Measurements from ENCODE around the gene TELO2.
"Not testable (repeated sequence)": the region's sequence is repeated elsewhere in the genome, so short reads cannot be mapped to it uniquely, and the experiment has no call there.

The TELO2 gene

DNA sequence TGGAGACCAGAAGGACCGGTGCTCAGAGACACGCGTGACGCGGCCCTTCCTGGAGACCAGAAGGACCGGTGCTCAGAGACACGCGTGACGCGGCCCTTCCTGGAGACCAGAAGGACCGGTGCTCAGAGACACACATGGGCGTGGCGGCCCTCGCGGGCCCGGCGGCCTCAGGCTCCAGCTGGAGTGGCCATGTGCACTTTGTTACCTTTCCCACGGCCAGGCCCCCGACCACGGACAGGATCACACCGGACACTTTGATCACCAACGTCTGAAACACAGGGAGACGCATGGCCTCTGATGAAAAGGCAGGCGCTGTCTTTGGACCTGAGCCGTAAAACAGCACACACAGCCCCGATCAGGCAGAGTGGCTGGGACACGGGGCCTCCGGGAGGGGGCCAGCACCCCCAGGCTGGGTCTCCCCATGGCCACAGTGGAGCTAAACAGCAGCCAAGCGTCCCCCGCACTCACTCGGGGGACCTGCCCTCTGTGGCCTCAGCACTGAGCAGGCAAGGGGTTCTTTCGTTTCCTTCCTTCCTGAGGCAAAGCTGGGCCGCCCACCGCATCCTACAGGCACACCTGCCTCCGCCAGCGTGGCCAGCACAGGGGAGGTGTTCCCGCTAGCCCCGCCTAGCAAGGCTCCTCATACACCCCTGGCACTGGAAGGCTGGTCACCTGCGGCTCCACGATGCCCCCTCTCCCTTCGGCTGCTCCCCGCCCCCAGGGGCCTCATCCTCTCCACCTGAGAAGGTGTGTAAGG lies 35.5 kb upstream of the TELO2 start:
- DNase-seq (ENCODE audit: low read depth): no peak

DNA sequence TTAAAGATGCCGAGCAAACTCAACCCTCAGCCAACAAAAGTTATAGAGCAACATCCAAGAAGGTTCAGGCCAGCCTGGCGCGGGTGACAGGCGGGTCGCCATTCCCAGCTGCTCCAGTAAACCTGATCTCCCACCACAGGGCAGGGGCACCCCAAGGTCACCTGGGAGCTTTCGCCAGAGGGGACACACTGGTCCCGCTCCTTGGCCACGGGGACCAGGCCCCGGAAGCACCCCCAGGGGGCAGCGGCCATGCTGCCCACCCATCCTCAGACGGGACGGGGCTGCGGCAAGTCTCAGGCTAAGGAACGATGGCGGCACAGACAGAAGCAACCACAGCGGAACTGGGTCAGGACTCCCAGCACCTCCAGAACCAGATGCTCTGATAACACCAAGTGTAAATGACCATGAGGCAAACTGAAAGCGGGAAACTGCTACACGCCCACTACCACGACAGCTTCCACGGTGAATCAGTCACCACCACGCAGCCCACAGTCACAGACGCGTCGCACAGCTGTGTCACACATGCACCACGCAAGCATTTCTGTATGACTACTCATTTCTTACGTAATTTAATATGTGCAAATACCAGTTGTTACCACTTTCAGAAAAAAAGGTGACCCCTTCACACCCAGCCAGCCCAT lies 34.7 kb upstream of the TELO2 start:
- no peak for DNase-seq (ENCODE audit: low read depth)

DNA sequence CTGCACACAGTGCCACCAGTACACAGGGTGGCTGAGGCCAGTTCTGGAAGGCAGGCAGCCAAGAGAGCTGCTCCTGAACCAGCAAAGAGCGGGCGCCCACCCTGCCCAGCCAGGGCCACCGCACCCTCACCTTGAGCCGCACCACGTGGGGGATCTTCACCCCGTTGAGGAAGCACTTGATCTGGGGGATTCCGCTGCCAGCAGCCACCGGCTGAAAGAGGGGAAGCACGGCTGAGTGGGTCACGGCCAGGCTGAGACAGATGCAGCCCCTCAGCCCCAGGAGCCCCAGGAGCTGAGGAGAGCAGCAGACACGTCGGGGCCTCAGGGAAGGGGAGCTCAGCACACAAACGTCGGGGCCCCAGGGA lies 34.2 kb upstream of the TELO2 start:
- DNase-seq (ENCODE audit: low read depth): no peak

DNA sequence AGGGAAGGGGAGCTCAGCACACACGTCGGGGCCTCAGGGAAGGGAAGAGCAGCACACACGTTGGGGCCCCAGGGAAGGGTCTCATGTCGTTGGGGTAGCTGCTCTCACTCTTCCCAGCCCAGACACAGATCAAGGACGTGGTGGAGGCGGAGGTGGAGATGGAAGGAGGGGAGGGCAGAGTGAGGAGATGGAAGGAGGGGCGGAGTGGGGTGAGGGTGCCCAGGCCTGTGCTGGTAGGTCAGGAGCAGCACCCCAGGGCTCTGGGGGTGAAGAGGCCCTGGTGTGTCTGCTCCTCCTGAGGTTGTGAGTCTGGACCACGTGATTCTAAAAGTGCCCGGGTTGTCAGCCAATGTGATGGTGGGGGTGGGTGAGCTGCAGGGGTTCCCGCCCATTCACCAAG lies 33.2 kb upstream of the TELO2 start:
- DNase-seq (ENCODE audit: low read depth): no peak

DNA sequence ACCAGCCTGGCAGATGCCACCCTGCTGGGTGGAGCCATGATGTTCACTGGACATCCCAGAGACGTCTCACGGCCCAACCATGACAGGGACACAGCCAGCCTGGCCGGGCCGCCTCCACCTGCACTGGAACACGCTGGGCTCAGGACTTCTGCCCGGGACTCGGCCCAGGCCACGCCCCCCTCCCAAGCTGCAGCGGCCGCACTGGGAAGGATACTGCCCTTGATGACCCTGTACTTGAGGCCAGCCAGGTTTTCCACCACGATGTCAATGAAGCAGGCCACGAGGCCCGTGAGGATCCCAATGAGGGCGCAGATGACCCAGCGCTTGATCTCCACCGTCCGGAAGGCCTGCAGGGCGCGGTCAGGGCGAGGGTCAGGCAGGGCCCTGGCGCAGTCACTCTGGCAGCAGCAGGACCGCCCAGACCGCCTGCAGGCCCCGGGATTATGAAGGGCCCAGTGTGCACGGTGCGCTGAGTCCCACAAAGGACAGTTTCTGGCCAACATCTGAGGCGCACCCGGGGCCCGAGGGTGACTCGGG lies 32.5 kb upstream of the TELO2 start:
- DNase-seq (ENCODE audit: low read depth): no peak

DNA sequence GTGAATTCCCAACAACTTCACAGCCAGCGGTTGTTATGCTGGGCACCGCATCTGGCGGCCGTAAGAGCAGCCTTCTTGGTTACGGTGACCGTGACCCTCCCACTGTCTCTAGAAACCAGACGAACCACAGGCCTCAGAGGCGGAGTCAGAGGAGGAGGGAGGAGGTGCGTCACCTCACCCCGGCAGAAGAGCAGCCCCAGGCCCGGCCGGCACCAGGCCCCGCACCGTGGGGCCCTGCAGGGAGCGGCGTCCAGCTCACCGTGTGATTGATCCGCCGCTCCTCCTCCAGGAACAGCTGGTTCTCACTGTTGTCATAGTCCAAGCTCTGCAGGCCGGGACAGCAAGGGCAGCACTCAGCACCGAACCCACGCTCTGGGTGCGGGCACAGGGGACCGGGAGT lies 32.0 kb upstream of the TELO2 start:
- DNase-seq (ENCODE audit: low read depth): no peak

DNA sequence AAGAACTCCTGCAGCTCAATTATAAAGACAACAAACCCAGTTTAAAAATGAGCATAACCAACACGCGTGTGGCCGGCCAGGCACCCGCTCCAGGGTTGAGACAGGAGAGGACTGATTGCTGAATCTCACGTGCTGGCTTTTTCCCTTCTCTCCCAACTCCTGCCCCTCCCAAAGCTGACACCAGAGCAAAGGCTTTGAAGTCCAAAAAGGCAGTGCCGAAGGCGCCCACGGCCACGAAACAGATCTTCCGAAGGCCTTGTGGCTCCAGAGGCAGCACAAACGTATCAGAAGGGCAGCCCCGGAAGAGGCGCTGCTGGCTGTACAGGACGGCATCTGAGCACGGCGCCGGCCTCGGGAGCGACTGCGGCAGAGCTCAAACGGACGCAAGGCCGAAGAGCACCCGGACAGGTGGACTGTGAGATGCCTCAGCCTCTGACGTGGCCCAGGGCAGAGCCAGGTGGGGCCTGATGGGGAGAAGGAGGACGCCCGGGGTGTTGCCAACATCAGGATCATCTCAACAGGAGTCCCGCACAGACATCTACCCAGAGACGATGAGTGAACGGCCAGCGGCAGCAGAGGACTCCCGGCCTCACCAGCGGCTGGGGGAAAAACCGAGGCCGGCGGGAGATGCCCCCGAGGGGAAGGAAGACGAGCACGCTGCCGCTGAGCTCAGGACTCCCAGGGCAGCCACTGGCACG lies 28.8 kb upstream of the TELO2 start:
- DNase-seq (ENCODE audit: low read depth): no peak

DNA sequence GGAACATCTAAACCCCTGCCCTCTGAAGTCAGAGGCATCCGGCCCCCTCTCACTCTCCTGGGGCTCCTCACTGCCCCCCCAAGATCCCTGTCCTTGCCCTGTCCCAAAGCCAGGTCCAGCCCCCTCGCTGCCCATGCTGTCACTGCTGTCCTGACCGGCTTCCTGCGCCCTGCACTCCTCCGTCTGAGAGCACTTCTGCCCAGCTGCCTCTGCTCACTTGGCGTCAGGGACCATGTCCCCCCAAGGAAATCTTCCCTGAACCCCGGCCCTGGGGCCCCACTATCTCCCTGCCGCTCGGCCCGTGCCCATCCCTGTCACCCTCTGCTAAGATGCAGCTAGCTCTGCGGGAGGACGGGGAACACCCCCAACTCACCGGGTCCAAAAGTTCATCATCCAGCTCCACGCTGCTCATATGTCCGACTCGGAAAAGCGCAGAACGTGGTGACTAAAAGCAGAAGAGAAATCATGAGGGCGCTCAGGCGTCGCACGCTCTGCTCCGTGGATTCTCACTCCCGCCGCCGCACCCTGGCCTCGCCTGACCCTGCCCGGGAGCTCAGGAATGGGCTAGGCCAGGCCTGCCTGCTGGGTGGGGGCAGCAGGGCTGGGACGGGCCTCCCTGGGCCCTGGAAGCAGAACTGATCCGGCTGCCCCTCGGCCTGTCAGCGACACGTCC lies 28.1 kb upstream of the TELO2 start:
- no peak for DNase-seq (ENCODE audit: low read depth)

DNA sequence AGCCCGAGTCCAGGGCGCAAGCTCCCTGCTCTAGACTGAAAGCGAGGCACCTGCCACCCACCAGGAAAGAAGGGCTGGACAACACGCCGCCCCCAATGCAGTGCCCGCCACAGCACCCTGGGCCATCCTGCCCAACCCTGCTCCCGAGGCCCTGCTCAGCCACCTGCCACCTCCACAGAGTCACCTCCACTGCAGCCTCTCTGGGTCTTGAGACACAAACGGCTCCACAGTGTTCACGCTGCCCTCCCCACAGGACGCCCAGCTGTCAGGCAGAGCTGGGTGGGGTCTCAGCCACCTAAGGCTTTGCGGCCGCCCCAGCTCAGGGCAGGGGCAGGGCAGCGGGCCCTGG lies 27.6 kb upstream of the TELO2 start:
- DNase-seq (ENCODE audit: low read depth): no peak

DNA sequence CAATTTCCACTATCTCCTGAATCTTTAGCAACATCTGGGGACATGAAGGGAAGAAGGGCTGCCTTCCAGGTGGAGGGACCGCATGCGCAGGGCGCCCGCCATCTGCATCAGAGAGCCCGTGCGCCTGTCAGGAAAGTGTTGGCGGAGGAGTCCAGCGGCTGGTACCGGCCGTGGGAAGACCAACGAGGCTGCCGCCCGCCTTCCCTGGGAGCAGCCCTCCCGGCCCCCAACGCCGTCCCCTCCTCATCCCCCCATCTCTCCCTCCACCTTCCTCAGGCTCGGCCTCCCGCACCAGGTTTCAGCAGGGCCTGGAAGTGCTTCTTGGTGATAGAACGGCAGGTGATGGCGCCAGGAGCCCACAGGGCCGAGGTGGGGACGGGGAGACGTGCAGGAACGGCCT lies 27.1 kb upstream of the TELO2 start:
- no peak for DNase-seq (ENCODE audit: low read depth)

DNA sequence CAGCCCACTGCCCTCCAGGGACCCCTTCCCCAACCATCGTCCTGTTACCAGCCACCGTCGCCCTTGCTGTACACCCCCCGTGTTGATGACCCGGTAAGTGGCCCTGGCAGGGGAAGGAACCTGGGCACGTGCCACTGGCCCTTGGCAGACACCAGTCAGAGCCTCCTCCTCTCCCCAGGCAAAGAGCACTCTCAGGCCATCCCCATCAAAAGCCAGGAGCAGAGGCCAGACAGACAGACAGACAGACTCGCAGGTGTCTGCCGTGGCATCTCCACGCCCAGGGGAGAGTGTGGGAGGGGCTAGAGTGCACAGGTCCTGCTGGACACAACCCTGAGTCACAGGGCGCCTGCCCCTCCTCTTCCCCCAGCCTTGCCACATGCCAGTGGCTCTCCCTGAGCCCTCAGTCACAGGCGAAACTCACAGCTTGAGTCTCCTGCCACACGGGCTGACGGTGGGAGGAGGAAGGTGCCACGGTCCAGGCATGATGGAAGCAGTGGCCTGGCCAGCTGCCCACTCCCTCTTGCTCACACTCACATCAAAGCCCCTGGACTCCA lies 26.1 kb upstream of the TELO2 start:
- DNase-seq (ENCODE audit: low read depth): no peak

DNA sequence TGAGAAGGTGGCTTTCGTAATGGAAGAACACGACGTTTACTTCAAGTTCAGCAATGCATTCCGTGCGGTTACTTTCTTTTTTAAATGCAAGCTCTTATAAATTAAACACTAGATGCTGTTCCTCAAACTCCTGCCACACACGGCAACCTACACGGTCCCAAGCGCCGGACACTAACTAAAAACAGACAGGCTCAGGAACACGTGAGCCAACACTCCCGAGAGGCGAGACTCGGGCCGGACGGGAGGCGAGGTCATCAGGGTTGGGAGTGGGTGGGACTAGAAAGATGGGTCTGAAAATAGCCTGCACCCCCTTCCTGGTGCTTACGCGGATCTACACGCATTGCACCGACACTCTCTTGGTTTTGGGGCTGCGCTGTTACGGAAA lies 24.7 kb upstream of the TELO2 start:
- DNase-seq (ENCODE audit: low read depth): no peak

DNA sequence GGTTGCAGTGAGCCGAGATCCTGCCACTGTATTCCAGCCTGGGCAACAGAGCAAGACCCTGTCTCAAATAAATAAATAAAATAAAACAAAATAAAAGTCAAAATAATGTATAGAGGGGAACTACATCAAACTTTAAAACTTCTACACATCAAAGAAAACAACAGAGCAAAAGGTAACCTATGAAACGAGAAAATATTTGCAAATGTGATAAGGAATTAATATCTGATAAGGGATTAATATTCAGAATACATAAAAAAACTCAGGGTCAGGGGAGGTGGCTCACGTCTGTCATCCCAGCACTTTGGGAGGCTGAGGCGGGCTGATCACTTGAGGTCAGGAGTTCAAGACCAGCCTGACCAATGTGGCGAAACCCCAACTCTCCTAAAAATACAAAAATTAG lies 24.0 kb upstream of the TELO2 start:
- not testable (repeated sequence) for DNase-seq (ENCODE audit: low read depth)

DNA sequence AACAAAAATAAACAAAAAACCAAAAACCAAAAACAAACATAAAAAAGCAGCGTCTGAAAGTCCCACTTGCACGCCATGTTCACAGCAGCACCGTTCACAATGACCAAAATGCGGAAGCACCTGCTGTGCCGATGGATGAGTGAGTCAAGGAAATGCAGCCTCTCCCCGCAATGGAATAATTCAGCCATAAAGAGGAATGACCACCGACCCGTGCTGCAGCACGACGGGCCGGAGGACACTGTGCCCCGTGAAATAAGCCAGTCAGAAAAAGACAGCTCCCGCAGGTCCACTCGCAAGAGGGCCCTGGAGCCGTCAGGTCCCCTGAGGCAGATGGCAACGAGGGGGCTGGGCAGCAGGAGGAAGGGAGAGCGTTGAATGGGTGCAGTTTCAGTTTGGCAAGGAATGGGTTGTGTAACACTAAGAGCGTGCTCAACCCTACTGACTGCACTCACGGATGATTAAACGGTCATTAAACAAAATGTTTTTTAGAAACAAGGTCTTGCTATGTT lies 23.4 kb upstream of the TELO2 start:
- DNase-seq (ENCODE audit: low read depth): no peak

DNA sequence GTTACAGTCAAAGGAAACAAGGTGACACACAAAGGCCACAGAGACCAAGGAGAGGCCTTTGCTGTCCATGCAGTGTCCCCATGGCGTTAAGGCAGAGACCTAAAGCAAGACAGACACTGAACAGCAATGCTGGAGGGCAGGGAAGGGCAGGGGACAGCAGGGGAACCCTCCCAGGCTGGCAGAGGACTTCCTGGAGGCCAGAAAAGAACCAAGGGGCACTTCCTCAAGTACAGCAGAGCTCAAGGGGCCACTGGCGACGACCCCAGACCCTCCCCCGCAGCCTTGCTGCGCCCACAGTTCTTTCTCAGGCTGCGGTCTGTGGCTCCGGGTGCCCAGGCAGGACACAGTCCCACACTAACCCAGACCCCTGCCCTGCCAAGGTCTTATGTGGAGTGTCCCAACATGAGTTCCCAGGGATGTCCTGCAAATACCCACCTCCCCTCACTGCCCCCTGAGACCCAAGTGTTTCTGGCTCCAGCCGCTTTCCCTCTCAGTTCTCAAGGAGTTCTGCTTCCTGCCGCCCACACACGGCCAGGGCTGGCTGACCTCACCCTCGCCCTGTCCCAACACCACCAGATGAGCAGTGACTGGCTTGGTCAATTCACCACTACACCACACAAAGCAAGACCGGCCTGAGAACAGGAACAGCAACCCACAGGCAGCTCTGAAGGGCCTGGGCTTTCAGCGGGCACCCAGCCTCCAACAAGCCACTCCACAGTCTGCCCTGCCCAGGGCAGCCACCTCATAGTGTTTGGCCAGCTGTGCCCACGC lies 22.5 kb upstream of the TELO2 start:
- no peak for DNase-seq (ENCODE audit: low read depth)

DNA sequence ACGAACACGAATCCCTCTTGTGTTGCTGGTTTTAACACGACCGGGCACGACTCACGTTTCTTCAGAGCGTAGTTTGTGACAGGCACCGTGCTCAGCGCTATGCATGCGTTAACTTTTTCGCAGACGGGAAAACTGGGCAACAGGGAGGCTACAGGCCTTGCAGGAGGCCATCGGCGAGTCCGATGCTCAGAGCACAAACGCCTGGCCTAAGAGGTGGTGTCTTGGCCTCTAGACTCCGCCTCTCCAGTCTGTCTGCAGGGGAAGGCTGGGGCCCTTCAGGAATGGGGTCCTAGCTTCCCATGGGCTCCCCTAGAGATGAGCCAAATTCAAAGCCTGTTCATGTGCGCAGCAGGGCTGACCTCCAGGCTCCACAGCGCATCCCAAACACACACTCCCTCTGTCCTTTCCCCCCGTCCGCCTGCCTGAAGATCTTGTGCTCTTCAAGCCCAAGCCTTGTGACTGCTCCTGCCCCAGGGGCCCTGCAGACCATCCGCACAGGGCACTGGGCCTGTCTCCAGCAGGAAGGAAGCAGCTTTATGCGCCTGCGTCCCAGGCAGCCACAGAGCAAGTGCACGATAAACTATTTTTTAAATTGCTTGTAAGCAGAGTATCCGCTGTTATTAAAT lies 21.5 kb upstream of the TELO2 start:
- DNase-seq (ENCODE audit: low read depth): no peak

DNA sequence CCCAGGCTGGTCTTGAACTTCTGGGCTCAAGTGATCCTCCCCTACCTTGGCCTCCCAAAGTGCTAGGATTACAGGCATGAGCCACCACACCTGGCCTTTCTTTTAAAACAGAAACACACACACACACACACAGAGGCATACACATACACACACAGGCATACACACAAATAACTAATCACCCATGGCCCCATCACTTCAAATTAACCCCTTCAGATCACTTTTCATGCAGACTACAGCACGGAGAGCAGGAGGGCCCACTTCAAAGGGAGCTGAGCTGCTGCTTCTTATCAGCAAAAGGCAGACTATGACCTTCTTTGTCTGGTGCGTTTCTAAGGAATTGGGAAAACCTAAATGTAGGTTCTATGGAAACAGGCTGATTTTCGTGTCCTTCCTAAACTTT lies 20.2 kb upstream of the TELO2 start:
- no peak for DNase-seq (ENCODE audit: low read depth)

DNA sequence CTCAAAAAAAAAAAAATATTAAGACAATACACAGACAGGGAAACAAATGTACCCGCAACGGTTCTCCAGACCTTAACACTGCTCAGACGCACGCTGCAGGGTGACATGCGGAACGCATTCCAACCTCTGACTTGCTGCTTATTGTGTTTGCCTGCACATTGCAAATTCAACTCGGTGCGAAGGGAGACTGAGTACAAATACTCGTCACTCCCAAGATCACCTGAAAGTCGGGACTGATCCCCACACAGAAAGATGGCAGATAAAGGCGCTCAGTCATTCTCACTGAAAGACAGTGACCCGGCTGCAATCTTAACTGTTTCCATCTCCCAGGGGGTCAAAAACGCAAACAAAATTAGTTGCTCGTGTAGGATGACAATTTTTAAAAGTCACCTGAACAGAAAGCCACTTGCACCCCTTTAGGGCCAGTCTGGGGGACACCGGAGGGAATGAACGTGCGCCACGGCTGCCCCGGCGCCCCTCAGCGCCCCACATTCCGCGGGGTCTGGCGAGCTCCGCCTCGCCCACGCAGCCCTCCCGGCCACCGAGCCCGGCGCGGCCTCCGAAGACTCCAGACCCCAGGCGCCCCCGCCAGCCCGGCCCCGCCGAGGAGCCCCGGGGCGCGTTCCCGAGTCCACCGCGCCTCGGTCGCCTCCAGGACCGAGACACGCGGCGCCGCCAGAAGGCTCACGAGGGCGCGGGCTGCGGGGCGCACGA lies 18.9 kb upstream of the TELO2 start:
- DNase-seq (ENCODE audit: low read depth): no peak

DNA sequence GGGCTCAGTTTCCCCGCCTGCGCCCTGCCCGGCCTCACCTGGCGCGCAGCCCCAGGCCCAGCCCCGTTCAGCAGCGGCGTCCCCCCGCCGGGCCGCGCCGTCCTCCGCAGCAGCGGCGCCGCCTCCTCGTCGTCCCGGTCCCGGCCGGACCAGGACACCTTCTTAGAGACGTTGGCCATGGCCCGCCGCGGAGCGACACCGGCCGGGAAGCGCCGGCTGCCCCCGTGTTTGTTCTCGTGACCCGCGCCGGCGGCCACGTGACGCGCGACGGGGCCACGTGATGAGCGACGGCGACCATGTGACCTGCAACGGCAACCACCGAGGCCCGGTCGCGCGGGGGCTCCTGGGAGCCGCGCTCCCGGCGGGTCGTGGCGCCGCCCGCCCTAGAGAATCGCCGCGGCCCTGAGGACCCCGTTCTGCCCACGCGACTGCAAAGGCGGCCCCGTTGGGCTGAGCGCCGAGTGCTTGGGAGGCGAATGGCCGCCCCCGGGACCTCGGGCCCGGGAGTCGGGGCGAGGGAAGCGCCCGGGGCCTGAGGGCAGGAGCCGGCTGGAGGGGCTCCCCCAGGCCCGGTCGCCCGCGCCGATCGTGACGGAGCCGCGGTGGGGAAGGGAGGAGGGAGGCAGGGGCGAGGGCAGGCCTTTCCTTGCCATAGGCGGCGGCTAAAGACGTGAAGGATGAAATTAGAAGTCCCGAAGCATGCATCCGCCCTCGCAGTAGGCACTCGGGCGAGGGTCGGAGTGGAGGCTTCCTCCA lies 18.2 kb upstream of the TELO2 start, which contains the start of gene CLCN7:
Gene CLCN7, minus strand, starts transcription at position 233 of the 756 bp plus-strand sequence. Its CDS starts 54 bp downstream, at position 179.
- DNase-seq (ENCODE audit: low read depth): peak; percentile 88

Measured in activated T-cell treated with anti-CD3 and anti-CD28 coated beads for 24 hours (primary cell).